Effector memory CD8-positive, alpha-beta T cell (primary cell): Measurements from ENCODE around the gene APBB2.

ENCODE experiments used
- ATAC-seq: fragments of 150-1000 bp; cut with Tn5 transposase; replicated peaks from 2 replicates; pipeline ENCODE4 v1.10.0; 2021; ENCODE audit warnings: mild to moderate bottlenecking, moderate library complexity
- DNase-seq, 3 experiments: peaks; one replicate each; pipeline ENCODE4 v3.0.0; 2021
- H3K27ac Mint-ChIP-seq, 2 donors: one replicate each; pipeline ENCODE4 v1.8.0; 2022; ENCODE audit warnings: mild to moderate bottlenecking in 2 of 2, mixed read lengths in 2 of 2, moderate library complexity in 2 of 2
- H3K27me3 Mint-ChIP-seq, 2 donors: one replicate each; pipeline ENCODE4 v1.8.0; 2022; ENCODE audit warnings: mixed read lengths in 2 of 2
- H3K36me3 Mint-ChIP-seq: one replicate; pipeline ENCODE4 v1.8.0; 2022; ENCODE audit warnings: mild to moderate bottlenecking, moderate library complexity, mixed read lengths; ENCODE audit not compliant: insufficient read depth
- H3K4me1 Mint-ChIP-seq, 2 donors: one replicate each; pipeline ENCODE4 v1.8.0; 2022; ENCODE audit warnings: low read depth in 2 of 2, mixed read lengths in 2 of 2
- H3K4me3 Mint-ChIP-seq, 2 donors: one replicate each; pipeline ENCODE4 v1.8.0; 2022; ENCODE audit warnings: mild to moderate bottlenecking in 2 of 2, mixed read lengths in 2 of 2, moderate library complexity in 2 of 2
- H3K9me3 Mint-ChIP-seq, 2 donors: one replicate each; pipeline ENCODE4 v1.8.0; 2022; ENCODE audit warnings: mixed read lengths in 2 of 2

APBB2 gene

DNA sequence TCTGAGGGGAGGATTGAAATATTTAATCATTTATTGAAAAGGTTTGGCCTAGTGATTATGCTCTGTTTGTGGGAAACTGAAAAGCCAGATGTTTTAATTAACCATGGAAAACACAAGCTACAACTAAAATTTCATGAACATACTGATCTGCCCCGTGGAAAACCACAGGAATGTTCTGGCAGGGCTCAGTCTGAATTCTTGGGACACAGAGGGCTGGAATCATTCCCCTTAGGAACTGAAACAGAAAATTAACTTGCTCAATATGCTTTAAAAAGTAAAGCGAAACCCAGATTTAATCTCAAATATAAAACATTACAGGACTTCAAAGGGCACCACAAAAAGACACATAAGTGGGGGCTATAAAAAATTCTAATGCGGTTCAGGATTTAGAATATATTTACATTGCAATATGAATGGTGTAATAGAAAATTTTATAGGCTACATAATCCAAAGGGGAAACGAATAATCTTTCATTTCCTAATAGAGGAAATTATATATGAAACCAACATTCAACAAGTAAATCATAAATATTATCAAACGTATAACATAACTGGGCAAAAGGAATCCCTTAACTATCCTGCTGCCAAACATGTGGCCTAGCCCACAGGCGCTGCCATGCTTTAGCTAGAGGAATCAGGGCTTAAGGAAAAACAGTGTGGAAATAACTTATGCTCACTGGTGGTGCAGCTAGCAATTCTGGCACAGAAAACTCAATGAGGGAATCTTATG lies 70.9 kb downstream of the APBB2 start:
- no peaks in the 10 kb centered on the region for H3K36me3 Mint-ChIP-seq
- no peaks in the 10 kb centered on the region for H3K9me3 Mint-ChIP-seq
- H3K27me3 Mint-ChIP-seq = no peaks in the 10 kb centered on the region
- ATAC-seq (no peak), DNase-seq (no peak)
- H3K27ac Mint-ChIP-seq = no peak overlapping the region
- no peaks in the 10 kb centered on the region for H3K4me1 Mint-ChIP-seq
- no peak overlapping the region for H3K4me3 Mint-ChIP-seq

DNA sequence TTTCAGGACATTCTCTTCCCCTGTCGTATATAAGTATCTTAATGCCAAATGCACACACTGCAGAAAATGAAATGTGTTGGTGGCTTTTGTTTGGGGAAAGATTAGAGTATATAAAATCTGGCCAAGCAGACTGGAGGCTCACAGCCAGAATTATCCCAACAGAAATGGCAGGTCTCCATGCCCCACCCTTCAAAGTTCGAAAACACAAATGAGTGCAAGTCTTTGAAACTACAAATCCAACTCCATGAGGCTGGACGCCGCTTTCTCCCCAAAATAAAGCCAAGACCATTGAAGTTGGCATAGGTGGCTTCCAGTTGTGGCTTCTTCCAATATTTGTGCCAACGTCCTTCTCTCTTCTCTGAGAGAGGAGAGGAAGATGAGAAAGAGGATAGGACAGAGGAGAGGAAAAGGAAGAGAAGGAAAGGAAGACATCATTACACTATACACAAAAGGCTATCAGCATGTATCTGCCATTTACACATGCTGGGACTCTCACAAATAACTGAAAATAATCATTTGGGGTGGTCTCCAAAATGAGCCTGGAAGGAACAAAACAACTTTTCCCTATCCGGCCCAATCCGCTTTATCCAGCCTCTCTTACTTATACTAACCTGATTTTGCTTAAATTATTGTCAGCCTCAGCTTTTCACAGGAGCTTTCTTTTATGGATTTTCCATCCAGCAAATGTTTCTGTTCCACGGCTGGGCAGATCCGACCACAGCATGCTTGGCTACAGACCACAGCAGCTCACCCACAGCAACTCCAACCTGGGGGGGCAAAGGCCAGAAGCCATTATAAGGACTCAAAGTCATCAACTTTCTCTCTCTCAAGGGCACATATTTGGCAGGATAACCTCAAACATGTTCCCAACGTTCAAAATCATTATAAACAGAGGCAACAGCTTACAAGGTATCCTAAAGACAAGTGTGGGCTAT lies 71.7 kb downstream of the APBB2 start:
- Mint-ChIP-seq H3K4me3 (no peak overlapping the region), H3K36me3 (no peaks in the 10 kb centered on the region), H3K4me1 (no peaks in the 10 kb centered on the region), H3K27me3 (no peaks in the 10 kb centered on the region), H3K27ac (no peak overlapping the region), H3K9me3 (no peaks in the 10 kb centered on the region)
- ATAC-seq (no peak), DNase-seq (no peak)

DNA sequence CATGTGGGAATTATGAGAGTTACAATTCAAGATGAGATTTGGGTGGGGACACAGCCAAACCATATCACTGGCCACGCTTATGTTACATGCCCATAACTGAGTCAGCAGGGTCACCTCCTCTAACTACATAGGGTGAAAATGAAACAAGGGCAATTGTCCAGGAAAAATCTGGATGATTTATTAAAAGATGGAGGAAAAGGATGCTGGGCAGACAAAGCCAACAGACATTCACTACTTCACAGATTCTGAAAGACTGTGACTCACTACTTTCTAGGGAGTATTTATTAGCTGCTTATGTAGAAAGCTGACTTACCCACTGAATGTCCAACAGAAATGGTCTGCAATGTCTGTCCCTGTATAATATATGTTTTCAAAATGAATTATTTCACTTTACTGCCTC lies 72.4 kb downstream of the APBB2 start:
- Mint-ChIP-seq H3K36me3 (no peaks in the 10 kb centered on the region), H3K27ac (no peak overlapping the region), H3K4me3 (no peak overlapping the region), H3K27me3 (no peaks in the 10 kb centered on the region), H3K9me3 (no peaks in the 10 kb centered on the region), H3K4me1 (no peaks in the 10 kb centered on the region)
- DNase-seq (no peak), ATAC-seq (no peak)

DNA sequence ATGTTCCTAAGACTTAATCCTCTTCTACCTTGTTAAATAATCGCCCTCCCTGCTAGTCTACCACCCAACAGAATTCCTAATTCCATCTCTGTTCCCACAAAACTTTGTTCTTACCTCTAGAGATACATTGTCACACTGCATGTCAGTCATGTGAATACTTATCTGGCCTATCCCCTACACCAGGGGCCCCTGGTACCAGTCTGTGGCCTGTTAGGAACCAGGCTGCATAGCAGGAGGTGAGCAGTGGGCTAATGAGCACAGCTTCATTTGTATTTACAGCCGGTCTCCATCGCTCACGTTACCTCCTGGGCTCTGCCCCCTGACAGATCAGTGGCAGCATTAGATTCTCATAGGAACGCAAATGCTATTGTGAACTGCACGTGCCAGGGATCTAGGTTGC lies 73.9 kb downstream of the APBB2 start:
- H3K4me1 Mint-ChIP-seq = no peaks in the 10 kb centered on the region
- H3K27ac Mint-ChIP-seq = no peak overlapping the region
- H3K9me3 Mint-ChIP-seq = no peaks in the 10 kb centered on the region
- DNase-seq (no peak), ATAC-seq (no peak)
- no peak overlapping the region for H3K4me3 Mint-ChIP-seq
- H3K27me3 Mint-ChIP-seq = no peaks in the 10 kb centered on the region
- no peaks in the 10 kb centered on the region for H3K36me3 Mint-ChIP-seq

DNA sequence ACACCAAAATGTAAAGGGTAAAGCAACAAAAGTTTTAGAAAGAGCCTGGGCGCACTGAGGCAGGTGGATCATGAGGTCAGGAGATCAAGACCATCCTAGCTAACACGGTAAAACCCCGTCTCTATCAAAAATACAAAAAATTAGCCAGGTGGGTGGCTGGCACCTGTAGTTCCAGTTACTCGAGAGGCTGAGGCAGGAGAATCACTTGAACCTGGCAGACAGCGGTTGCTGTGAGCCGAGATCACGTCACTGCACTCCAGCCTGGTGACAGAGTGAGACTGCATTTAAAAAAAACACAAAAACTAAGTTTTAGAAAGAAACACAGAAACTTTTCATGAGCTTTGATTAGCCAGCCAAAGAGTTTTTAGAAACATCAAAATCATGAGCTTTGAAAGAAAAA lies 76.5 kb downstream of the APBB2 start:
- H3K4me3 Mint-ChIP-seq = no peak overlapping the region

DNA sequence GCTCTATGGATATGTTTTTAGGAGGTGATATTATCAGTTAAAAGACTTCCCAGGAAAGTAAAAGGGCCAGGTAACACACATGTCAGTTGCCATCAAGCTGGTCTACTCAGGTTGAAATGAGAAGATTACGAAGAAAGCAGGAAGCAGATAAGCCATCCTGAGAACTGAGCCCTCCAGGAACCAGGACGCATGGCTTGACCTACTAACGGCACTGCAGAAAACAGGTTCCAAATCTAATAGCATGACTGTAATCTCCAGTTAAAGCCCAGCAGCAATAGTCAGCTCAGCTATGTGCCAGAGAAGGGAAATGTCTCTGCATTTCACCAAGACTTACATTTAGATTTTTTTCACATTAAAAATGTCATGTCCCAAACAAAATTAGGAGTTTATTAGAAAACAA lies 77.9 kb downstream of the APBB2 start:
- DNase-seq (no peak), ATAC-seq (no peak)
- Mint-ChIP-seq H3K36me3 (no peaks in the 10 kb centered on the region), H3K27ac (no peak overlapping the region), H3K4me3 (no peak overlapping the region), H3K9me3 (no peaks in the 10 kb centered on the region), H3K27me3 (no peaks in the 10 kb centered on the region), H3K4me1 (no peaks in the 10 kb centered on the region)

More for the DNA sequence above, 76.5 kb downstream of the APBB2 start:
- H3K27ac Mint-ChIP-seq = no peak overlapping the region
- DNase-seq = no peak
- H3K4me1 Mint-ChIP-seq = no peaks in the 10 kb centered on the region
- H3K27me3 Mint-ChIP-seq = no peaks in the 10 kb centered on the region
- no peak for ATAC-seq
- H3K9me3 Mint-ChIP-seq = no peaks in the 10 kb centered on the region
- no peaks in the 10 kb centered on the region for H3K36me3 Mint-ChIP-seq

DNA sequence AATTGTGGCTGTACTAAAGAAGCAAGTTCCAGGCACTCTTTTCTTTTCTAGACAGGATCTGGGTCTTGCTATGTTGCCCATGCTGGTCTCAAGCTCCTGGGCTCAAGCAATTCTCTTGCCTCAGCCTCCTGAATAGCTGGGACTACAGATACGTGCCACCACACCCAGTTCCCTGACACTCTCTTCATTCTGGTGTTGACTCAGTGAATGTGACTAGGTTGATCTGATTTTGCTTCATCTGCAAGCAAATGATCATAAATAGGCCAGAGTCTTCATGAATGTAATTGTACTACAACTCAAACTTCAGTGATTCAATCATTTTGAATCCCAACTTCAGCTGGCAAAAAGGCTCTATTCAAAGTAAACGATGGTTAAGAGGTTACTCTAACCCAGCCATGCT lies 78.5 kb downstream of the APBB2 start:
- no peaks in the 10 kb centered on the region for H3K4me1 Mint-ChIP-seq
- no peaks in the 10 kb centered on the region for H3K27me3 Mint-ChIP-seq
- H3K36me3 Mint-ChIP-seq = no peaks in the 10 kb centered on the region
- no peak for DNase-seq
- H3K4me3 Mint-ChIP-seq = no peak overlapping the region
- peaks cover 0 to under 1% of the 10 kb centered on the region in 2 donors for H3K9me3 Mint-ChIP-seq
- H3K27ac Mint-ChIP-seq = no peak overlapping the region
- ATAC-seq = no peak

DNA sequence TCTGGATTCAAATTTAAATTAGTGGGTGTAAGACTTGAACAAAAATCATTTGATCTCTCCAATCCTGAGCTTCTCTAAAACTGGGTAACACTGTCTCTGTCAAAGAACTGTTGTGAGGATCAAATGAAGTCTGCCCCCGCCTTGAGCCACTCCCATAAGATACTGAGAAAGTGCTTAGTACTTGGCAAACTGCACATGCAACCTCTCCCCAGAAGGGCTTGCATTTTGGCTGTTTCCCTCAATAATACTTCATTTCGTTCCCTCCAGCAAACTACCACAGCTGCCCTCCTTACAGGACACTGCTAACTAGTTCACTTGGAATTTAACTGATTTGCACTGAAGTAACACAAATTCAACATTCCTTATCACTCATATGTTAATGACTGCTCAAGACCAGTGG lies 79.8 kb downstream of the APBB2 start:
- Mint-ChIP-seq H3K4me1 (no peaks in the 10 kb centered on the region), H3K27me3 (no peaks in the 10 kb centered on the region), H3K27ac (no peak overlapping the region), H3K9me3 (peaks cover 0 to 2% of the 10 kb centered on the region in 2 donors), H3K36me3 (no peaks in the 10 kb centered on the region), H3K4me3 (no peak overlapping the region)
- no peak for DNase-seq
- ATAC-seq = no peak

DNA sequence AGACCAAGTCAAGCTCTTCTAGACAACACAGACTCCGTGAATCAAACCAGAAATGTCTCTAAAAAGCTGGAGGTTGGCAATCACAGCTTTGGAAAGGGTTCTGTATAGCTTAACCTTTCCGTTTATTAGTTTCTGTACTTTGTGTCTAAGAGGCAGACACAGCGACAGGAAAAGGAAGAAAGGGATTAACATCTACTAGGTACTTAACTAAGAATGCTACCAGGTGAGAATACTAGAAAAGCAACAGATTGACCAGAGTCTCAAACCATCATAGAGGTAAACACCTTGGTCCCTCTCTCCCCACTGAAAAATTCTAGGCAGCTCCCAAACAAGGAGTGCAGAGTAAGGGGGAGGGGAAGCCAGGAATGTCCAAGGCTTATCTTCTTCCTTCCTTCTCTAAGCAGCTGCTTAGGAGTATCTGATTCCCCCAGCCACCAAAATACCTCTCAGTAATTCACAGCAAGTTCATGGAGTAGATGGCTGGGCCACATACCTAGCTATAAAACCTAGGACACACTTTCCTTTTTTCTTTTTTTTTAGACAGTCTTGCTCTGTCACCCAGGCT lies 80.8 kb downstream of the APBB2 start:
- H3K4me1 Mint-ChIP-seq = no peaks in the 10 kb centered on the region
- no peak overlapping the region for H3K4me3 Mint-ChIP-seq
- peaks cover 0 to 2% of the 10 kb centered on the region in 2 donors for H3K9me3 Mint-ChIP-seq
- H3K27ac Mint-ChIP-seq = no peak overlapping the region
- peaks cover 0 to 7% of the 10 kb centered on the region in 2 donors for H3K27me3 Mint-ChIP-seq
- DNase-seq (no peak), ATAC-seq (no peak)
- H3K36me3 Mint-ChIP-seq = no peaks in the 10 kb centered on the region

DNA sequence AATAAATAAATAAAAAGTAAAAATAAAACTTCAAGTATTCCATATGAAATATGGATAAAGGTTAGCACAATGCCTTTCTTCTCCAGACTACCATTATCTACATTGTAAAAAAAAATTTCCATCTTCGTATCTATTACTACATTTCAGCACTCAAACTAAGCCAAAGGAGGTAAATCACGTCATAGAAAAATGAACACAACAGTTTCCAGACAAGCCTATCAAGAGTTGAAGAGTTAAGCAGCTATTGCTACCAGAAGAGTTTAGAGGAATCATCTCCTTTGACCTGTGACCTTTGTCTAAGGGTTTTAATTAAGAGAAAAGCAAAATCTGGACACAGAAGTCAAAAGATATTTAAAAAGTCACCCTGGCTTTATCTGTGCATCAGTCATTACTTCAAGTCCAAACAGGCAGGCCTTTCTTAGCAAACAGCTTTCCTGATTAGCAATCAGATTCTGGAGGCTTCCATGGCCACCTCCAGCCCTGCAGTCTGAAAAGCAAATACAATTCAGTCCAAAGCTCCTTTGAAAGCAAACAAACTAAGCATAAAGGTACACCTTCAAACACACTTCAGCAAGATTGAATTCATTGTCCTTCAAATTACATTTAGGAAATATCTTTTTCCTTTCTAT lies 82.2 kb downstream of the APBB2 start:
- peaks cover 0 to 2% of the 10 kb centered on the region in 2 donors for H3K9me3 Mint-ChIP-seq
- no peaks in the 10 kb centered on the region for H3K36me3 Mint-ChIP-seq
- H3K4me3 Mint-ChIP-seq = no peak overlapping the region
- DNase-seq = no peak
- no peak for ATAC-seq
- H3K4me1 Mint-ChIP-seq = no peaks in the 10 kb centered on the region
- H3K27ac Mint-ChIP-seq = no peak overlapping the region
- peaks cover 0 to 7% of the 10 kb centered on the region in 2 donors for H3K27me3 Mint-ChIP-seq

DNA sequence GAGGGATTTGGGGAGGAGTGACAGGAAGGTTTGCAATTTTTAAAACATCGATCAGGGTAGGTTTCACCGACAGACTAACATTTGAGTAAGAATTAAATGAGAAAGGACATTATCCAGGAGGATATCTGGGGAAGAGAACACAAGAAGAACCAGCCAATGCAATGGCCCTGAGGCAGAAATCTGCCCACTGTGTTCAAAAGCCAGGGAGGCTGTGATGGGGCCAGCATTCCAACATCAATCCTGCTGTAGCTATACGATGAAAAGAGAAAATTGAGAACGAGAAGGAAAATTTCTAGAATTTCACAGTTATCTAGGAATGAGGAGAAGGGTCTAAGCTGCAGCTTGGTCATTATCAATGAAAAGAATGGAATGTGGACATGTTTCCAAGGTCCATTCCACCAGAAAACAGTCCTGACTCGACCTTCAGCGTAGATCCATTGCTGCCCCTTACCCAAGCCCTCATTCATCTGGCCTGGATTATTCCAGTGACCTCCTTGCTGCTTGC lies 84.4 kb downstream of the APBB2 start:
- H3K4me3 Mint-ChIP-seq = no peak overlapping the region
- ATAC-seq = no peak
- H3K27ac Mint-ChIP-seq = no peak overlapping the region
- H3K9me3 Mint-ChIP-seq = peaks cover 0 to 2% of the 10 kb centered on the region in 2 donors
- H3K36me3 Mint-ChIP-seq = no peaks in the 10 kb centered on the region
- no peak for DNase-seq
- H3K27me3 Mint-ChIP-seq = peaks cover 0 to 7% of the 10 kb centered on the region in 2 donors
- no peaks in the 10 kb centered on the region for H3K4me1 Mint-ChIP-seq

DNA sequence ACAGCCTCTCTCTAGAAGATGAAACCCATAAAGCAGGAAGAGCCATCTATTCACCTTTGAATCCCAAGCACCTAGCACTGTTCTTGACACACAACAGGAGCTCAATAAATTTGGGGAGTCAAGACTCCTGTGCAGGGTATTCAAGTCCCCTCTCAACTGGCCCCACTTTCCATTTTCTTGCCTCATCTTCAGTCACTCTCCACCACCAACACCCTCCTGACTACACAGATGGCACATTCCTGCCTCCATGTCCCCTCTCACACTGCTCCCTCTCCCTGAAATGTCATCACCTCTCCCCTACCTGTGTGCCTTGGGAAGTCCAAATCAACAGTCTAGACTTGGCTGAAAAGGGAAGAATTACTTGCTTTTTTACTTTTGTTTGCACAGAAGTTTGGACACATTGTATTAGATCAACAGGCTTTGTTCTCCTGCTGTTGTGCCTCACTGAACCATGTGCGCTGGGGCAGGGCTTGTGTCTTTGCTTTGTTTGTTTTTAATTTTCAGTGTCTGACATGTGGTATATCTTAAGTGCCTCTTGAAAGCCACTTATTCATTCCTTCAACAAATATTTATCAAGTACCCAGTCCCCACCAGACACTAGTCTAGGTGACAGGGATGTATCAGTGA lies 85.1 kb downstream of the APBB2 start:
- DNase-seq = no peak
- H3K4me3 Mint-ChIP-seq = no peak overlapping the region

More for the DNA sequence above, 85.1 kb downstream of the APBB2 start:
- peaks cover 2% of the 10 kb centered on the region for H3K36me3 Mint-ChIP-seq
- ATAC-seq = no peak
- peaks cover 0 to 2% of the 10 kb centered on the region in 2 donors for H3K9me3 Mint-ChIP-seq
- H3K4me1 Mint-ChIP-seq = no peaks in the 10 kb centered on the region
- H3K27me3 Mint-ChIP-seq = peaks cover 0 to 7% of the 10 kb centered on the region in 2 donors
- H3K27ac Mint-ChIP-seq = no peak overlapping the region
